PFSK-1 (cell line): ENCODE results near the gene KRTAP10-8.

Source experiments
- POLR2AphosphoS5 ChIP-seq: IDR thresholded peaks from 2 replicates; pipeline ENCODE4 v1.6.1; 2012; ENCODE audit warnings: low read depth, mild to moderate bottlenecking, control low read depth, low read length, moderate library complexity
- SIN3A ChIP-seq: IDR thresholded peaks from 2 replicates; pipeline ENCODE4 v1.6.1; 2012; ENCODE audit warnings: mild to moderate bottlenecking, low read length, moderate library complexity, borderline replicate concordance; ENCODE audit not compliant: insufficient read depth
- TAF1 ChIP-seq: IDR thresholded peaks from 2 replicates; pipeline ENCODE4 v1.6.1; 2012; ENCODE audit warnings: low read length, control low read depth, borderline replicate concordance; ENCODE audit not compliant: insufficient read depth
- TF ChIP-seq, protein P1 (sequence below), 2 experiments: IDR thresholded peaks; 2 replicates each; pipeline versions ENCODE4 v1.6.1 to v1.8.0; 2011 to 2012; ENCODE audit warnings: low read depth in 2 of 2, low read length in 2 of 2, control low read depth in 1 of 2, inconsistent platforms in 1 of 2, mild to moderate bottlenecking in 1 of 2, moderate library complexity in 1 of 2; ENCODE audit not compliant: insufficient read depth in 1 of 2

GRCh38 chr21:44578371-44579055, 33.4 kb upstream of the KRTAP10-8 start:
- TF ChIP-seq TAF1 (no peak), POLR2AphosphoS5 (no peak), SIN3A (no peak)
- TF ChIP-seq, protein P1, sequence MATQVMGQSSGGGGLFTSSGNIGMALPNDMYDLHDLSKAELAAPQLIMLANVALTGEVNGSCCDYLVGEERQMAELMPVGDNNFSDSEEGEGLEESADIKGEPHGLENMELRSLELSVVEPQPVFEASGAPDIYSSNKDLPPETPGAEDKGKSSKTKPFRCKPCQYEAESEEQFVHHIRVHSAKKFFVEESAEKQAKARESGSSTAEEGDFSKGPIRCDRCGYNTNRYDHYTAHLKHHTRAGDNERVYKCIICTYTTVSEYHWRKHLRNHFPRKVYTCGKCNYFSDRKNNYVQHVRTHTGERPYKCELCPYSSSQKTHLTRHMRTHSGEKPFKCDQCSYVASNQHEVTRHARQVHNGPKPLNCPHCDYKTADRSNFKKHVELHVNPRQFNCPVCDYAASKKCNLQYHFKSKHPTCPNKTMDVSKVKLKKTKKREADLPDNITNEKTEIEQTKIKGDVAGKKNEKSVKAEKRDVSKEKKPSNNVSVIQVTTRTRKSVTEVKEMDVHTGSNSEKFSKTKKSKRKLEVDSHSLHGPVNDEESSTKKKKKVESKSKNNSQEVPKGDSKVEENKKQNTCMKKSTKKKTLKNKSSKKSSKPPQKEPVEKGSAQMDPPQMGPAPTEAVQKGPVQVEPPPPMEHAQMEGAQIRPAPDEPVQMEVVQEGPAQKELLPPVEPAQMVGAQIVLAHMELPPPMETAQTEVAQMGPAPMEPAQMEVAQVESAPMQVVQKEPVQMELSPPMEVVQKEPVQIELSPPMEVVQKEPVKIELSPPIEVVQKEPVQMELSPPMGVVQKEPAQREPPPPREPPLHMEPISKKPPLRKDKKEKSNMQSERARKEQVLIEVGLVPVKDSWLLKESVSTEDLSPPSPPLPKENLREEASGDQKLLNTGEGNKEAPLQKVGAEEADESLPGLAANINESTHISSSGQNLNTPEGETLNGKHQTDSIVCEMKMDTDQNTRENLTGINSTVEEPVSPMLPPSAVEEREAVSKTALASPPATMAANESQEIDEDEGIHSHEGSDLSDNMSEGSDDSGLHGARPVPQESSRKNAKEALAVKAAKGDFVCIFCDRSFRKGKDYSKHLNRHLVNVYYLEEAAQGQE (IDR thresholded peaks at IDR 0.05; ENCODE audit: insufficient read depth in 1 of 2, low read depth in 2 of 2, low read length in 2 of 2): no peak
